HL-60/S4 treated with retinoic acid at 250 ng/mL for 4 days and 3 days (cell line): ENCODE data around the gene C1RL.

Experiments
- in situ Hi-C: fragments of 300-500 bp; cut with MboI; formaldehyde crosslinking; loops from 2 replicates; pipeline ENCODE4 v1.7.0; 2022; ENCODE audit warnings: low sequenced_read_pairs

C1RL gene

GRCh38 chr12:7108796-7109571 lies at the start of gene C1RL:
Gene C1RL (minus strand): TSS chr12:7109214. CDS start chr12:7109180, 34 bp downstream.
- in situ Hi-C loops, result no loop called here

DNA sequence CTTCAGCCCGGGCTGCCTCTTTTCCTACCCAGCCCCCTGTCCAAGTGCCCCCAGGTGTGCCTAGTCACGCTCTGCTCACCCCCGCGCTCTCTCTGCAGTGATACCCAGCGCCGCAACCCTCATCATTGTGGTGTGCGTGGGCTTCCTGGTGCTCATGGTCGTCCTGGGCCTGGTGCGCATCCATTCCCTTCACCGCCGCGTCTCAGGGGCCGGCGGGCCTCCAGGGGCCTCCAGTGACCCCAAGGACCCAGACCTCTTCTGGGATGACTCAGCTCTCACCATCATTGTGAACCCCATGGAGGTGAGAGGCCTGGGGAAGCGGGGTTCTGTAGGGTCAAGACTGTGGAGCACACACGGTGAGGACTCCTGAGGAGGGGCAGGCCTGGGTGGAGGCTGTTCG lies 48.4 kb upstream of the C1RL start:
- in situ Hi-C loops, result no loop called here

DNA sequence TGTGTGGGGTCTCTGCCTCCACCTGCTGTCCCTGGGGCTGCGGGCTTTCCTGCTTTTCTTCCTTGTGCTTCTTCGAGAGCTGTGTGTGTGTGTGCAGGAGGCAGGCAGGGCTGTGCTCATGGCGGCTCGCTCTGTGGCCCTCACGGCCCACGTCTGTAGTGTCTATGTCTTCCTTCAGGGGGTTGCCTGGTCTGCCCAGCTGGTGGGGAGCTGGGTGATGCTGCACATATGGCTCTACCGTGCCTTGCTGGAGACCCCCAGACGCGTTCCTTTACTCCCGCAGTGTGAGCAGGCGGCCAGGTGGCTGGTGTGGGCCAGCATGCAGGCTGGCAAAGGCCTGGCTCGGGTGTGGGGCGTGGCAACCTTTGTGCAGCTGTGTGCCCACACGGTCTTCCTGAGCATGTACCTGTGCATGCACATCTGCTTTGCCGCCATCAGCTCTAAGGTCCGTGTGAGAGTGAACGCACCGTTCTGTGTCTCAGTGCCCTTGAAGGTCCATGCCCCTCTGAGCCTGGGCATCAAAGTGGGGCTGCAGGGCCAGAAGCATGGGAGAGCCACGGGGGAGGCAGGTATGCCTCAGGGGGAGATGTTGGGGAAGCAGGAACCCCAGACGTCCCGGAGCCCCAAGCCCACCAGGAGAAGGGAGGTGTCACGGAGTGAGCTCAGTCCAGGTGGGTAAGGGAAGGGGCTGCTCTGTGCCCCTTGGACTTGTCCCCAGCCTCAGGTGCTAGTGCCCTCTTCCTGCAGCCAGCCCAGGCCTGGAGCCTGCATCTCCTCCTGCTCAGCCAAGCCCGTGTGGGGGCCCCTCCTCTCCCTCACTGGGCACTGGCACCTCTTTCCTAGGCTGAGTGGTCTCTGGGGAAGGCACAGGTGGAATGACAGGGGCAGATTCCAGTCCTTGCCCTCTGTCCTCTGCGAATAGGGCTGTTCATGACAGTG lies 47.5 kb upstream of the C1RL start:
- in situ Hi-C loops, result no loop called here

DNA sequence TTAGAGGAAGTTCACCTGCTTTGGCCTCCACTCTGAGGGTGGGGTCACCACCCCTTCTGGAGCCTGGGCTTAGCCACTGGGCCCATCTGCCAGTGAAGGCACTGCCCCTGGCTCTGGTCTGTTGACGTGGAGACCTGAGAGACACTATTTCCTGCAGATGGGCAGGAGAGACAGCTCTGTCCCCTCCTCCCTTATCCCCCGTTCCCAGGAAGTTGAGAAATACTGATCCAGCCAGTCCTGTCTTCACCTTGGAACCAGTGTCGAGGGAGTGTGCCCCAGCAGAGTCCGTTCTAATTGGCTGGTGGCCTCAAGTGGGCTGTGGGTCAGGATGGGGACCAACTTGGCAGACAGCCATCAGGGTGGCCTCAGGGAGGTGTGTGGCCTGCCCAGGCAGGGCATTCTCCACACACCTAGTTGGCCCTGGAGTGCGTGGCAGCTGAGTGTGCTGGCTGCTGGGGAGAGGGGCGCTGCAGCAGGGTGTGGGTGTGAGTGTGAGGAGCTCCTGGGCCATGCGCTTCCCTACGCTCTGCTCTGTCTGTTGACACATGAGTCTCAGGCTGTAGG lies 46.5 kb upstream of the C1RL start:
- in situ Hi-C loops, result no loop called here

- in situ Hi-C loops, result no loop called here
Measured at GRCh38 chr12:7154901-7155470, 46.0 kb upstream of the C1RL start.

GRCh38 chr12:7154042-7154441 lies 45.0 kb upstream of the C1RL start:
- in situ Hi-C loops, result no loop called here

DNA sequence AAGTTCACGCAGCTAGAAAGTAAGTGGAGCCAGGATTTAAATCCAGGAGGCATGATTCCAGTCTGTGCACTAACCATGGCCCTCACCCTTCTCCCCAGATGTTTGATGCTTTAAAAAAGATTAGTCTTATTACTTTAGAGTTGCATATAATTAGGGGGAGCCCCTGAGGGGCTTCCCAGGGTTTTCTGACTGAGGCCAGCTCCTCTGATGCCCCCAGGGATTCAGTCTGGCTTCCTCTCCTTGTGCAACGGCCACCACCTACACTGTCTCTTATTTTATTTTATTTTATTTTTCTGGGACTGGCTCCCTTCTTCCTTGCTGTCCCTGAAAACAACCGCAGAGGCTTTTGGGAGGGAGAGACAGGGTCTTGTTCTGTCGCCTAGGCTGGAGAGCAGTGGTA lies 43.8 kb upstream of the C1RL start:
- in situ Hi-C loops, result no loop called here

- in situ Hi-C loops, result no loop called here
Measured at GRCh38 chr12:7151532-7151931, 42.5 kb upstream of the C1RL start.

DNA sequence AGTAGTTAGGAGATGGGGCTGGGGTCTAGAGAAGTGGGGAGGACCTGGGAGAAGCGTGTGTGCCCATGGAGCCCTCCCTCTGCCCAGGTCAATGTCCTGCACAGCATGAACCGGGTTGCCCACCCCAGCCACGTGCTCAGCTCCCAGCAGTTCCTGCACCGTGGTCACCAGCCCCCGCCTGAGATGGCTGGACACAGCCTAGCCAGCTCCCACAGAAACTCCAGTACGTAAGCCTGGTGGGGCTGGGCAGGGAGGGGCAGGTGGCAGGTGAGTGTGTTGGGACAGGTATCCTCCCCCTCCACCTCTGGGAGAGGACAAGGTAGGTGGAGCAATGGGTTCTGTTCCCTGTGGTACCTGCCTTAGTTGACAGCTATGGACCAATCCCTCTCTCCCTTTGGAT lies 41.8 kb upstream of the C1RL start:
- in situ Hi-C loops, result no loop called here

- in situ Hi-C loops, result no loop called here
Measured at GRCh38 chr12:7150356-7150755, 41.3 kb upstream of the C1RL start.

- in situ Hi-C loops, result no loop called here
Measured at GRCh38 chr12:7146906-7147305, 37.9 kb upstream of the C1RL start.

DNA sequence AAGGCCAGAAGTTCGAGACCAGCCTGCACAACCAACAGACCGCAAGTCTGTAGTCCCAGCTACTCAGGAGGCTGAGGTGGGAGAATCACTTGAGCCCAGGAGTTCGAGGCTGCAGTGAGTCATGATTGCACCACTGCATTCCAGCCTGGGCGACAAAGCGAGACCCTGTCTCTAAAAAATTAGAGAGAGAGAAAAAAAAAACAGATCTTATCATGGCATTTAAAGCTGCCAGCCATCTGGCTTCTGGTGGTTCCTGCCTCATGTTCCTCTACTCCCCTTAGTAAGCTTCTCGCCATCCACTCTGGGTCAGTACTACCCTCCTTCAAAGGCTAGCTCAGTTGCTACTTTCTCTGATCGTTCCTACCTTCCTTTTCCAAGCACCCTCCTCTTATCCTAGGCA lies 37.2 kb upstream of the C1RL start:
- in situ Hi-C loops, result no loop called here

- in situ Hi-C loops, result no loop called here
Measured at GRCh38 chr12:7145671-7146070, 36.7 kb upstream of the C1RL start.

- in situ Hi-C loops, result no loop called here
Measured at GRCh38 chr12:7144414-7145120, 35.6 kb upstream of the C1RL start.

DNA sequence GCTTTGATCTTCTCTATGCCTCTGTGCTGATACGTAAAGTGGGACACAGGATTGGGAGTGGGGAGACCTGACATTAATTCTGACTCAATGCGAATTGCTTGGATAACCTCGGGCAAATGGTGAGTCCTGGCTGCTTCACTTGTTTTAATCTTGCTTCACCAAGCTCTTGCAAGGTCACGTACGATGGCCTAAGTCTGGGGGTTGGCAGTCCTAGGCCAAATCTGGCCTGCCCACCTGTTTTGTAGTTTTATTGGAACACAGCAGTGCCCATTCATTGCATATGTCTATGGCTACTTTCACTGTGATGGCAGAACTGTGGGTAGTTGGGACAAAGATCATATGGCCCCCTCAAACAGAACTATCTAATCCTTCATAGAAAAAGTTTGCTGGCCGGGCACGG lies 34.5 kb upstream of the C1RL start:
- in situ Hi-C loops, result no loop called here

GRCh38 chr12:7142809-7143465 lies 33.9 kb upstream of the C1RL start:
- in situ Hi-C loops, result no loop called here

DNA sequence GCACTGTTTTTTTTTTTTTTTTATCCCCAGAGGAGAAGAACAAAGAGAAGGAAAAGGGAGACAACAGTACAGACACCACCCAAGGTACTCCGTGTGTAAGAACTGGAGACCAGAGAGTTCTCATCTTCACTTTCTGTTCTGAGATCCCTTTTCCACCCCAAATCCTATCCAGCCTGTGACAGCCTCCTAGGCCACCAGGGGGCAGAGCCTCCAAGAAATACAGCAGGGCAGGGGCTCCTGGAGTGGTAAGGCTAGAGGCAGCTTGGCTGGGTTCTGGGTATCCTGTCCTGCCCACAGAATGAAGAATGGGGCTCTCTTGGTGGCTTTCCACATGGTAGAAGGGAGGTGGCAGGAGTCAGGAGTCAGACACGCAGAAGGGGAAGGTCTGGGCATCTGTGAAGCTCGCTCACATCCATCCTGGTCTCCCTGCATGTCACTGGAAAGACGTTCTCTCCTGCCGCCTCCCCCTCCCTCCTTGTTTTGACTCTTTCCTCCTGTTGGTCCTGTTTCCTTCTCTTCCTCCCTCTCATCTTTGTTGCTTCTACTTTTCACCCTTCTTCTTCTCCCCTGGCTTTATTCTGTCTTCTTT lies 33.1 kb upstream of the C1RL start:
- in situ Hi-C loops, result no loop called here

DNA sequence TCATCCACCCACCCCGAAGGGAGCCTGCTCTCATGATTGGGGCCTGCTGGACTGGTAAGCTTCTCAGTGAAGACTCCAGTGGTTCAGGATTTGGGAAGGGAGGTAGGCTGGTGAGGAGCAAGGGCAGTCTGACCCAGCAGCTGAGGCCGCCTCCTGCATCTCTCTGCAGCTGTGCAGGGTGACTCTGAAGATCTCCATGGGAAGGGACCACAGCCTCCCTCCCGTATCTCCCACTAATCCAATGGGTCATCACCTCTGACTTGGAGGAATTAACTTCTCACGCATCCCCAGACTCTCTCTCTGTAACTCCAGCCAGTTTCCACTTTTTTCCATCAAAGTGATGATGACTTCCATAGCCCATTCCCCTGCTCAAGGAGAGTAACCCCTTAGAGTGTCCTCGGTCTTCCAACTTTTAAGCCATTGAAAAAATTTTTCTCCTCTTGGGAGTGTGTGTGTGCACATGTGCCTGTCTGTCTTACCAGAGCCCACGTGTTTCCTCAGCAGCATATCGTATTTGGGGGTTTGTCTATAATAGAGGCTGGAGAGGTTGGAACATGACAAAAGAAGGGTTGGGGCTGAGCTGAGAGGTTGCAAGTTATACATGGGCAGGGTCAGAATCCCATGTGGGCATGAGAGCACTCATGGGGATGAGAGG lies 32.5 kb upstream of the C1RL start:
- in situ Hi-C loops, result no loop called here

GRCh38 chr12:7139200-7139599 lies 30.2 kb upstream of the C1RL start:
- in situ Hi-C loops, result no loop called here
